PFSK-1 (cell line): ENCODE measurements around the gene PLAAT1.

Experiments
- POLR2AphosphoS5 ChIP-seq: IDR thresholded peaks from 2 replicates; pipeline ENCODE4 v1.6.1; 2012; ENCODE audit warnings: low read depth, mild to moderate bottlenecking, control low read depth, low read length, moderate library complexity
- REST ChIP-seq, 2 experiments: IDR thresholded peaks; 2 replicates each; pipeline versions ENCODE4 v1.6.1 to v1.8.0; 2011 to 2012; ENCODE audit warnings: low read depth in 2 of 2, low read length in 2 of 2, control low read depth in 1 of 2, inconsistent platforms in 1 of 2, mild to moderate bottlenecking in 1 of 2, moderate library complexity in 1 of 2; ENCODE audit not compliant: insufficient read depth in 1 of 2
- SIN3A ChIP-seq: IDR thresholded peaks from 2 replicates; pipeline ENCODE4 v1.6.1; 2012; ENCODE audit warnings: mild to moderate bottlenecking, low read length, moderate library complexity, borderline replicate concordance; ENCODE audit not compliant: insufficient read depth

- TF ChIP-seq POLR2AphosphoS5, result no peak
- TF ChIP-seq SIN3A, result no peak
- TF ChIP-seq REST (IDR thresholded peaks at IDR 0.05; ENCODE audit: insufficient read depth in 1 of 2, low read depth in 2 of 2, low read length in 2 of 2), result no peak
Observed at GRCh38 chr3:193211173-193211572, 29.8 kb upstream of the PLAAT1 start.
